GM23338 (cell line): ENCODE data around the gene LRRC51.

Source experiments
- CTCF ChIP-seq, 2 experiments: fragments of 200-600 bp in 1 of 2; sonication (generic) in 1 of 2; conservative IDR thresholded peaks; 2 replicates each; pipeline versions ENCODE4 v1.5.1 to v1.6.1; 2016 to 2017; ENCODE audit warnings: antibody characterized with exemption in 2 of 2, low read depth in 2 of 2, mild to moderate bottlenecking in 2 of 2, moderate library complexity in 1 of 2
- EZH2 ChIP-seq: fragments of 200-600 bp; sonication (generic); IDR thresholded peaks from one replicate; pipeline ENCODE4 v1.8.0; 2017; ENCODE audit warnings: antibody characterized with exemption, mild to moderate bottlenecking, low read depth; ENCODE audit not compliant: unreplicated experiment

- TF ChIP-seq CTCF (conservative IDR thresholded peaks at IDR 0.05; ENCODE audit: low read depth in 2 of 2) (no peak), EZH2 (no peak)
Observed at GRCh38 chr11:72116019-72116755, 35.5 kb downstream of the LRRC51 start.
